Parathyroid adenoma (tissue), 2 donors: ENCODE measurements around the gene SUSD1.

Experiments
- H2AFZ ChIP-seq: fragments of 300-600 bp; sonication (generic); one replicate; pipeline ENCODE4 v1.7.0; 2017; ENCODE audit warnings: antibody characterized with exemption, mild to moderate bottlenecking
- H3K27ac ChIP-seq: fragments of 300-600 bp; sonication (generic); one replicate; pipeline ENCODE4 v1.7.0; 2017
- H3K27me3 ChIP-seq: fragments of 300-600 bp; sonication (generic); one replicate; pipeline ENCODE4 v1.7.0; 2017; ENCODE audit warnings: low read length; ENCODE audit not compliant: control insufficient read depth, insufficient read depth
- H3K36me3 ChIP-seq: fragments of 300-600 bp; sonication (generic); one replicate; pipeline ENCODE4 v1.7.0; 2017; ENCODE audit warnings: low read length; ENCODE audit not compliant: control insufficient read depth, insufficient read depth
- H3K4me1 ChIP-seq: fragments of 300-600 bp; sonication (generic); one replicate; pipeline ENCODE4 v1.7.0; 2017; ENCODE audit warnings: control low read depth
- H3K4me2 ChIP-seq: fragments of 300-600 bp; sonication (generic); one replicate; pipeline ENCODE4 v1.7.0; 2017; ENCODE audit warnings: low read length
- H3K4me3 ChIP-seq: fragments of 300-600 bp; sonication (generic); one replicate; pipeline ENCODE4 v1.7.0; 2017; ENCODE audit warnings: low read depth, low read length
- H3K79me2 ChIP-seq: fragments of 300-600 bp; sonication (generic); one replicate; pipeline ENCODE4 v1.7.0; 2017; ENCODE audit warnings: control low read depth
- H3K9ac ChIP-seq: fragments of 300-600 bp; sonication (generic); one replicate; pipeline ENCODE4 v1.7.0; 2017; ENCODE audit warnings: mild to moderate bottlenecking
- H3K9me3 ChIP-seq: fragments of 300-600 bp; sonication (generic); one replicate; pipeline ENCODE4 v1.7.0; 2017; ENCODE audit warnings: low read length; ENCODE audit not compliant: control insufficient read depth
- TF ChIP-seq, protein P1 (sequence below): fragments of 300-600 bp; sonication (generic); IDR thresholded peaks from one replicate; pipeline ENCODE4 v1.7.0; 2017; ENCODE audit warnings: antibody characterized with exemption, mild to moderate bottlenecking
- donor health status: primary hyperparathyroidism.

SUSD1 gene

DNA sequence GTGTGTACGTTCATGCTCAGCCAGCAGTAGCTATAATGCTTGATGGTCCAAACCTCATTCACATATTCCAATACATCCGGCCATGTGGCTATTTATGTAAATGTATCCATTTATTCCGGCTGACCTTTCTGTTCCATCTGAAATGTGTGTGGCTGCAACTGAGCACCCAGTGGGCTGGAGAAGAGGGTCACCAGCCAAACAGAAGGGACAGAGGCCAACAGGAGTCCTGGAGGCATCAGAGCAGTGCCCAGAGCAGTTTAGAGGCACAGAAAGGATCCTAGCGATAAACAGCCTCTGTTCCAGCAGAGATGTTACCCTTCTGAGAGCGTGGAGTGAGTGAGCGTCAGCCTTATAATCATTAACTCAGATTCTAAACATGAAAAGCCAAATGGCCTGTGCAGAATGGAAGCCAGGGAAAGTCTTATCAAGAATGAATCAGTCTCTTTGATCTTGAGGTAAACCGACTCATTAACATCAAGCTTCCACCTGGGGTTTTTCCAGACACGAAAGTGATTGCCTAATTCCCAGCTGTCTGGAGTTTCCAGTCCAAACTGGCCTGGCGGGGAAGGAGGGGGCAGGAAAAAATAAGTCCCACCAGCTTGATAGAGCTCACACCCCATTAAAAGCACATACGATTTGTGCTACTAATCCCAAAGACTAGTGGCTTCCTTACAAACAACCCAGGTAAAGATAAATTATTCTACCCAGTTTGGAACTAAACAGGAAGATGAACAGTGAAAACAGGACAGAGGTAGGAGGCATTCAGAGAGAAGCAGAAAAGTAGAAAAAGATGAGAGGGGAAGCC lies 55.7 kb downstream of the SUSD1 start:
- no peak overlapping the region for H3K4me3 ChIP-seq
- no peak overlapping the region for H3K4me2 ChIP-seq
- no peaks in the 10 kb centered on the region for H3K27me3 ChIP-seq
- H3K36me3 ChIP-seq: no peaks in the 10 kb centered on the region
- no peaks in the 10 kb centered on the region for H3K79me2 ChIP-seq
- peaks cover 5% of the 10 kb centered on the region for H3K4me1 ChIP-seq
- H3K9ac ChIP-seq: no peak overlapping the region
- no peak overlapping the region for H3K27ac ChIP-seq
- no peak overlapping the region for H2AFZ ChIP-seq
- H3K9me3 ChIP-seq: no peaks in the 10 kb centered on the region
- TF ChIP-seq, protein P1, sequence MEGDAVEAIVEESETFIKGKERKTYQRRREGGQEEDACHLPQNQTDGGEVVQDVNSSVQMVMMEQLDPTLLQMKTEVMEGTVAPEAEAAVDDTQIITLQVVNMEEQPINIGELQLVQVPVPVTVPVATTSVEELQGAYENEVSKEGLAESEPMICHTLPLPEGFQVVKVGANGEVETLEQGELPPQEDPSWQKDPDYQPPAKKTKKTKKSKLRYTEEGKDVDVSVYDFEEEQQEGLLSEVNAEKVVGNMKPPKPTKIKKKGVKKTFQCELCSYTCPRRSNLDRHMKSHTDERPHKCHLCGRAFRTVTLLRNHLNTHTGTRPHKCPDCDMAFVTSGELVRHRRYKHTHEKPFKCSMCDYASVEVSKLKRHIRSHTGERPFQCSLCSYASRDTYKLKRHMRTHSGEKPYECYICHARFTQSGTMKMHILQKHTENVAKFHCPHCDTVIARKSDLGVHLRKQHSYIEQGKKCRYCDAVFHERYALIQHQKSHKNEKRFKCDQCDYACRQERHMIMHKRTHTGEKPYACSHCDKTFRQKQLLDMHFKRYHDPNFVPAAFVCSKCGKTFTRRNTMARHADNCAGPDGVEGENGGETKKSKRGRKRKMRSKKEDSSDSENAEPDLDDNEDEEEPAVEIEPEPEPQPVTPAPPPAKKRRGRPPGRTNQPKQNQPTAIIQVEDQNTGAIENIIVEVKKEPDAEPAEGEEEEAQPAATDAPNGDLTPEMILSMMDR: no peak

DNA sequence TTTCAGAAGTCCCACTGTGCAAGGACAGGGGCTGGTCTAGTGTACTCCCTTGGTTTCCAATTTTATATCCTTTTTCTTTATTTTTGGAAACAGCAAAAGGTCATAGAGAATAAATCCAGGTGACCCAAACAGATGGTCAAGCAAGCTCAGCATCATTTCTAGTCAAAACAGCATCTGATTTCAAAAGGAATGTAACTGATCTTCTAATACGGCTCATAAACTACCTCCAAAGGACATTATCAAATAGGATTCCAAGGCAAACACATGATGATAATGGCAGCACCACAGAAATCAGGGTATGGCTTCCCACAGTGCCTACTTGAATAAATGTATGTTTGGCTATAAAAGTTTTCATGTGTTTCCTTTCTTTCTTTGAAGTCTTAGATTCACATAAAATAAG lies 57.1 kb downstream of the SUSD1 start:
- Histone ChIP-seq H3K4me3 (no peak overlapping the region), H3K79me2 (no peaks in the 10 kb centered on the region), H3K27ac (no peak overlapping the region), H3K4me1 (peaks cover 5% of the 10 kb centered on the region), H3K4me2 (no peak overlapping the region), H3K36me3 (no peaks in the 10 kb centered on the region), H3K27me3 (no peaks in the 10 kb centered on the region), H3K9ac (no peak overlapping the region), H2AFZ (no peak overlapping the region), H3K9me3 (no peaks in the 10 kb centered on the region)
- TF ChIP-seq, protein P1: no peak

DNA sequence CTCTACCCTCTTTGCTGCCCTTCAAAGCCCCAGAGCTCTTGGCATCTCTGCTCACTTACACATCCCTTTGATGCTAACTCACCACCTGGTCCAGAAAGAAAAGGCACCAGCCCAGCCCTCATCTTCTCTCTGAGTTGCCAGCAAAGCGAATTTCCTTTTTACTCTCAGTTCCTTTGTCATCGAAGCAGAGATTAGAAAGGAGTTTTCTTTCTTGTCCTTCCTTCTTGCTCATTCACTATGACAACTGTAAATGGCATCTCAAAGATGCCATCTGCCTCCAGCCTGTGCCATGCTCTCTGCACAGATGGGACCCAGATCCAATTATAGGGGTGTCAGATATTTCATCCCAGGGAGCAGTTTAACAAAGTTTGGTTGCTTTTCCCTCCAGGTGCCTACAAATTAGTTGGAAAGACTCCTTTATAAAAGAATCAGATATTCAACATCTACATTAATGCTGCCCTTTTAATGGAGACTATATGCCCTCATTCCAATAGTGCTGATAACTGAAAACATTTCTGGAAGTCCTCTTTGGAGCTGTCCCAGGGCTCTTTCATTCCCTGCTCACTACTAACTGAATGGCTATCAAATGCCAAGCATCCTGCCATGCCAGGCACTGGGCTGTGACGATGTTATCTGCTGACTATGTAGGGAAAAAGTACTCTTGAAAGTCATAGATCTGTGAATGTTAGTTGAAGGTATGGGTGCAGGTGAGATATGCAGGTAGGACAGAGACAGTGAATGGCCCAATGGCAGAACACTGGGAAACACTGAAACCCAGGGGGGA lies 58.9 kb downstream of the SUSD1 start:
- TF ChIP-seq, protein P1: no peak
- H3K4me1 ChIP-seq: peaks cover 5% of the 10 kb centered on the region
- H3K27me3 ChIP-seq: no peaks in the 10 kb centered on the region
- H3K79me2 ChIP-seq: no peaks in the 10 kb centered on the region
- no peak overlapping the region for H2AFZ ChIP-seq
- H3K27ac ChIP-seq: no peak overlapping the region
- H3K4me2 ChIP-seq: no peak overlapping the region
- H3K4me3 ChIP-seq: no peak overlapping the region
- H3K9ac ChIP-seq: no peak overlapping the region
- no peaks in the 10 kb centered on the region for H3K9me3 ChIP-seq
- H3K36me3 ChIP-seq: no peaks in the 10 kb centered on the region

DNA sequence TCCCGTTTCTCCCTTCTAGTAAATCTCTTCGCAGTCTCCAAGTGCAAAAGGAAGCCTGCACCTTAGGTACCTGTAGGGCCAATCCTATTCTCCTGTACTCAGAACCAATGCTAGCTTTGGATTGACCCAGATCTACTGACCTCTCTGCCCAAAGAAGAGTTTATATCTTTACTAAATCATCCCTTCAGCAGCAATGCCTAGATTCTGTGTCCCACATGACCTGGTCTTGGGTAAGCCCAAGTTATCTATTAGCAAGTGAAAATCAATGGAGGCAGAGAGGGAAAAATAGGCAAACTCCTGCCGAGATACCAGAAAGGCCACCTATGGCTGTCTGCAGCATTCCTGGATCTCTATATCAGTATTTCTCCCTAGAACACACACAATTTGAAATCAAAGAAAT lies 60.0 kb downstream of the SUSD1 start:
- H3K4me2 ChIP-seq: no peak overlapping the region
- H2AFZ ChIP-seq: no peak overlapping the region
- H3K9me3 ChIP-seq: no peaks in the 10 kb centered on the region
- no peak overlapping the region for H3K9ac ChIP-seq
- H3K27ac ChIP-seq: no peak overlapping the region
- no peak overlapping the region for H3K4me3 ChIP-seq
- H3K4me1 ChIP-seq: peaks cover 5% of the 10 kb centered on the region
- H3K36me3 ChIP-seq: no peaks in the 10 kb centered on the region
- H3K79me2 ChIP-seq: no peaks in the 10 kb centered on the region
- TF ChIP-seq, protein P1: no peak
- H3K27me3 ChIP-seq: no peaks in the 10 kb centered on the region
